GM19372 (cell line): ENCODE measurements around the gene PARP6.

Experiments used
- ATAC-seq: cut with Tn5 transposase; IDR thresholded peaks from one replicate; pipeline ENCODE4 v1.9.1; 2021; ENCODE audit warnings: mild to moderate bottlenecking, low read depth, moderate library complexity; ENCODE audit not compliant: unreplicated experiment

The PARP6 gene

GRCh38 chr15:72201391-72201921 is 70.9 kb downstream of the PARP6 start:
- no peak for ATAC-seq

GRCh38 chr15:72200395-72201237 is 71.7 kb downstream of the PARP6 start:
- ATAC-seq = no peak

- no peak for ATAC-seq
These were observed 72.6 kb downstream of the PARP6 start for GRCh38 chr15:72199721-72200212.

GRCh38 chr15:72199205-72199515 is 73.2 kb downstream of the PARP6 start:
- no peak for ATAC-seq

- ATAC-seq = no peak
These were observed 73.8 kb downstream of the PARP6 start for GRCh38 chr15:72198356-72199204.

GRCh38 chr15:72197460-72198355 is 74.6 kb downstream of the PARP6 start, which contains the start of gene GRAMD2A:
Gene GRAMD2A, minus strand, starts transcription at chr15:72197787.
- ATAC-seq = no peak

GRCh38 chr15:72197041-72197459 is 75.3 kb downstream of the PARP6 start:
- ATAC-seq = no peak

- no peak for ATAC-seq
These were observed 75.8 kb downstream of the PARP6 start for GRCh38 chr15:72196409-72197040.

GRCh38 chr15:72195101-72195511 is 77.2 kb downstream of the PARP6 start:
- ATAC-seq = no peak

GRCh38 chr15:72193836-72194396 is 78.4 kb downstream of the PARP6 start:
- ATAC-seq = no peak

- no peak for ATAC-seq
These were observed 79.9 kb downstream of the PARP6 start for GRCh38 chr15:72192416-72192815.
